CD4-positive, alpha-beta T cell treated with Interleukin-10 for 1 hour (primary cell): ENCODE results near the gene RLN3.

Experiments used
- DNase-seq: peaks from one replicate; pipeline ENCODE4 v3.0.0-alpha.2; 2020

The RLN3 gene

GRCh38 chr19:14056069-14056666 is 28.2 kb downstream of the RLN3 start:
- no peak for DNase-seq

- DNase-seq, result no peak
Observed at GRCh38 chr19:14056741-14057356, 28.9 kb downstream of the RLN3 start.

DNA sequence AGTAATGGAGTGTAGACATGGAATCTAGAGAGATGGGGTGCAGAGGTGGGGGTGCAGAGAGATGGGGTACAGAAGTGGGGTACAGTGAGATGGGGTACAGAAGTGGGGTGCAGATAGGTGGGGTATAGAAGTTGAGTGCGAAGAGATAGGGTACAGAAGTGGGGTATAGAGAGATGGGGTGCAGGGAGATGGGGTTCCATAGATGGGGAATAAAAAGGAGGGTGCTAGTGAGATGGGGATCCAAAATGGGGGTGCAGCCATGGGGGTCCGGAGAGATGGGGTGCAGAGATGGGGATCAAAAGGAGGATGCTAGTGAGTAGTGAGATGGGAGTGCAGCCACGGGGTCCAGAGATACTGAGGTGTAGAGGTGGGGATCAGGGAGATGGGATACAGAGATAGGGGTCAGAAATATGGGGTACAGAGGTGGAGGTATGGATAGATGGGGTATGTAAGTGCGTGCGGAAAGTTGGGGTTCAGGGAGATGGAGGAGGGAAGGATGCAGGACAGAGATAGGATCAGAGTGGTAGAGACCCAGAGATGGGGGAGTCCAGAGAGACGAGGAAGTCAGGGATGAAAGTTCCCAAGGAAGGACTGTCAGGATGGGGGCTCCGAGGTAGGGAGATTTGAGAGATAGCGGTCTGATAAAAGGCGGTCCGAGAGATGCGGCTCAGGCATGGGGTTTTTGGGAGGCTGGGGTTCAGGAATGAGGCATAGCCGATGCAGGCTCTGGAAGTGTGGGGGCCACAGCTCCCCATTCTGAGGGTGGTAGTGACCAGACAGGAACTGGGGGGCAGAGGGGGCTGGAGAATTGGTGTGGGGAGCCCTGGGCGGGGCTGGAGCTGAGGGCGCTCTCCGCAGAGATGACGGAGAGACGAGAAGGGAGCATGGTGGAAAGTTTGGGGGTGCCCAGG is 30.5 kb downstream of the RLN3 start:
- DNase-seq, result no peak

- DNase-seq, result peak; percentile 56
Observed at GRCh38 chr19:14059093-14059480, 31.1 kb downstream of the RLN3 start.

DNA sequence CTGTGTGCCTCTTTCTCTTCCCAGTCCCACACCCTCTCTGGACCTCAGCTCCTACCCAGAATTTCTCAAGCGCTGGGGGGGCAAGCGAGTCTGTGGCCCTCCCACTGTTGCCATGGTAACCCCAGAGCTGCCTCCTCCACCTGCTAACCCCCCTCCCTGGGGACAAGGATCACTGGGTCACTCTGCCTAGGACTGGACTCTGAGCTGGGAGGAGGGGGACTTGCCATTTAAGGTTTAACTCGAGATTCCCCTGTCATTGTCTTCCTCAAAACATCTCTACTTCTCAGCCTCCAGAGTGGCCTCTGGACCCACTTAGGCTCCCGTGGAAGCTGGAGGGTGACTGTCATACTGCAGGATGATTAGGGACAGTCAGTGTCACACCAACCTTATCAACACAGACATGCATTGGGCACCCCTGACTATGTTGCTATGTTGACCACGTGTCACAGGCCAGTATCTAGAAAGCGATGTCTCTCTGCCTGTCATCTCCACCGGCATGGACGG is 31.8 kb downstream of the RLN3 start:
- DNase-seq, result no peak

GRCh38 chr19:14061081-14061749 is 33.3 kb downstream of the RLN3 start:
- DNase-seq, result no peak

DNA sequence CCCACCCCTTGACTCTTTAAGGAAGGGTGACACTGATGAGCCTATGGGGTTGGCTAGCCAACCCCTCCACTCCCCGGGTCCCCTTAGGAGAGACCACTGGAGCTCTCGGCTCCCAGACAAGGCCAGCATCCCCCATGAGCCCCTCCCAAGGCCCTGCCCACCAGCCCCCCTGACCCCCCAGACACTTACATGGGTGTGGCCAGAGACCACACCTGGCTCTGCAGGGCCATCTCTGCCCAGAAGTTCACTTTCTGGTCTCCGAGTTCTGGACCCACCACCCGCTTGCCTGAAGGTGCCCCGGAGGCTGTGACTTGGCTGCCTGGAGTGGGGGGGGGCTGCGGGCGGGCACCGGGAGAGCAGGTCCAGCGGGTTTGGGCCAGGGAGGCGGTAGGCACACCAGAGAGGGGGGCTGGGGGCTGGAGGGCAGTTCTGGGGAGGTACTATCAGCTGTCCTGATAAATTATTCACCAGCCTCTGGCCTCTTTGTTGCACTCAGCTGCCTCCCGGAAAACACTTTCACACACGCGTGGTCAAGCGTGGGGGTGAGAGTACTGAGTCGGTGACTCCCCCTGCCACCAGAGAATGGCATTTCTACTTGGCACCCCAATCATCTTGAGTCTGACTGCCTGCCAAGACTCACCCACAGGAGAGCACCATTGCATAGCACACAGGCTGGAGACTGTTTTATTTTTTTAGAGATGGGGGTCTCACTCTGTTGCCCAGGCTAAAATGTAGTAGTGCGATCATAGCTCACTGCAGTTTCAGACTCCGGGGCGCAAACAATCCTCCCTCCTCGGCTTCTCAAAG is 34.0 kb downstream of the RLN3 start, which contains the start of gene PALM3:
PALM3 (minus strand) TSS at position 326 of the 807 bp plus-strand sequence; CDS start at position 230, 96 bp downstream.
- DNase-seq, result no peak

DNA sequence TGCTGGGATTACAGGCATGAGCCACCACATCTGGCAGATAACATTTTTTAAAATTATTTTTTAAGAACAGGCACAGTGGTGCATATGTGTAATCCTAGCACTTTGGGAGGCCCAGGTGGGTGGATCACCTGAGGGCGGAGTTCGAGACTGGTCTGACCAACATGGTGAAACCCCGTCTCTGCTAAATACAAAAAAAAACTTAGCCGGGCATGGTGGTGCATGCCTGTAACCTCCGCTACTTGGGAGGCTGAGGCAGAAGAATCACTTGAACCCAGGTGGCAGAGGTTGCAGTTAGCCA is 34.6 kb downstream of the RLN3 start:
- DNase-seq, result no peak

- no peak for DNase-seq
Observed at GRCh38 chr19:14063105-14063504, 35.2 kb downstream of the RLN3 start.

DNA sequence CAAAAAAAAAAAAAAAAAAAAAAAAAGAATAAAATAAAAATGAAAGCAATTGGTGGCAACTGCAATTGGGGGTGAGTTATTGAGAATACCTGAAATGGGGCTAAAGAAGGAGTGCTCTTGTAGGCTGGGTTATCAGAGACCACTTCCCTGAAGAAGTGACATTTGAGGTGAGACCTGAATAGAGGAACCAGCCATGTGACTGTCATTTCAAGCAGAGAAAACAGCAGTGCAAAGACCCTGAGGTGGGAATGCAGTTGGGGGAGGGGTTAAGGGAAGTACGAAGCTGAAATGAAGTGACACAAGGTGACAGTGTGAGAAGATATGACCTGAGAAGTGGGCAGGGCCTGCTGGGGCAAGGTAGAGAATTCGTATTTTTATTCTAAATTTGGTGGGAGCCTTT is 38.2 kb downstream of the RLN3 start:
- no peak for DNase-seq

GRCh38 chr19:14070268-14071050 is 42.5 kb downstream of the RLN3 start:
- DNase-seq, result no peak

DNA sequence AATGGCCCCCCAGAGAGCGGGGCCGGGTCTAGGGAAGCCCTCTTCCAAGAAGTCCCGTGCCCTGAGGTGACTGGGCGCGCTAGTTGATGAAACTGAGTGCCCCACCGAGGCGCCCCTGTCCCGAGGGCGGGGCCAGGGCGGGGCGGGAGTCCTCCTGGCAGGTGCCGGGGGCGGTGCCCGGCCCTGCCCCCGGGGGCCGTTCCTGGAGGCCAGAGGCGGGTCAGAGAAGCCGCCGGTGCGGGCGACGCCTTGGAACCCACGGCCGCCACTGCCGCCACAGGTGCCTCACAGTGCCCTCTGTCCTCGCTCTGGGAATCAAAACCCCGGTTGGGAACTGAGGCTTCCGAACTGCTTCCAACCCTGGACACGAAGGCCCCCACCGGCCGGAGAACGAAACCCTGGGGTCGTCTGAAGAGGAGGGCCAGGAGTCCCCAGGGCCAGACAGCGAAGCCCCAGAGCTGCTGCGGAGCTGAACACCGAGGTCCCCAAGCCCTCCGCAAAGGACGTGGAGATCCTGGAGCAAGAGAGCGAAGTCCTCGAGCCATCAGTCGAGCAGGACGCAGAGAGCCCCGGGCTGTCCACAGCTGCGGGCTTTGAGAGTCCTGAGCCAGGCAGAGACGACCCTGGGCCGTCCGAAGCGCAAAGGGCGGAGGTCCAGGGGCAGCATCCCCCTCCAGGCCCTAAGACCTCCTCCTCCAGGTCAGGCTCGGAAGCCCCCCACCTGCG is 44.8 kb downstream of the RLN3 start, which contains the start of gene MISP3:
MISP3 (plus strand) TSS at position 252 of the 726 bp plus-strand sequence. CDS start 524 bp downstream, outside the sequence.
- DNase-seq, result peak; percentile 49

GRCh38 chr19:14073261-14073924 is 45.4 kb downstream of the RLN3 start:
- peak; percentile 79 for DNase-seq

DNA sequence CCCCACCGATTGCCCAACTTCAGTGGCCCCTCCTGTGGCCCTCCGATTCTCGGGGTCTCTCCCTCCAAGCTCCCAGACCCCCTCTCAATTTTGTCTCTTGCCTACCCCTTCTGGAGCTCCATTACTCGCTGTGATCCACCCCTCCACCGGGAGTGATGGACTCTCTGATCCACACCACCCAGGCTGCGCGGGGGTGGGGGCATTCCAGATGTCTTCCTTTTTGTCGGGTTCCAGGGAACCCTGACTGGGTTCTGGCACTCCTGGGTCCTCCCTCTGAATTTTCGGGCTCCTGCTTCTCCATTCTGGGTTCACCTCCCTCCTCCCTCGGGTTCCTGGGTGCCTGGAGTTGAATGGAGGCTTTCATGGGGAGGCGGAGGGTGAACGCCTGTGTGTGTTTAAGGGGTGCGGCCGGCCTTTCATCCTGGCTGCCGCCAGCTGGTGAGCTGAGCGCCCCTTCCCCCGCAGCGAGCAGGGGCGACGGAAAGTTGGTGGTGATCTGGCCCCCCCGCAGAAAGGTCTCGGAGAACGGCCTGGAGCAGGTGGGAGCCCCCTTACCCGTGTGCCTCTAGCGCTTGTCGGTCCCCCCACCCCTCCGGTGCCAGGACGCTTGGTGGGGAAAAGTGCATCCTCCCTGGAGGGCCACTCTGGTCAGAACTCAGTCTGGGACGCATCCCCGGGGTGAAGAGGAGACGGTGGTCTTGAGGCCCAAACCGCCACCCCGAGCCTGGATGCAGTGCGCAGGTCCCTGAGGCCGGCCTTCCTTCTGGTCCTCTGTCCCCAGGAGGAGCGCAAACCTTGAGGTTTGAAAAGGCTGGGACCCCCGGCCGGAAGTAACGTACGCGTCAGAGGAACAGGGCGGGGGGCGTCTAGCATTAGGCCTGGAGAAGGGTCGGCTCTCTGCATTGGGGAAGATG is 46.2 kb downstream of the RLN3 start:
- DNase-seq, result no peak

- no peak for DNase-seq
Observed at GRCh38 chr19:14078411-14078810, 50.5 kb downstream of the RLN3 start.
